HG03442 (cell line): ENCODE data around the gene IL20.

Experiments
- ATAC-seq: cut with Tn5 transposase; IDR thresholded peaks from one replicate; pipeline ENCODE4 v1.9.1; 2021; ENCODE audit warnings: mild to moderate bottlenecking, moderate library complexity; ENCODE audit not compliant: unreplicated experiment

IL20 gene

GRCh38 chr1:206898915-206899431, 33.5 kb downstream of the IL20 start:
- ATAC-seq: no peak

DNA sequence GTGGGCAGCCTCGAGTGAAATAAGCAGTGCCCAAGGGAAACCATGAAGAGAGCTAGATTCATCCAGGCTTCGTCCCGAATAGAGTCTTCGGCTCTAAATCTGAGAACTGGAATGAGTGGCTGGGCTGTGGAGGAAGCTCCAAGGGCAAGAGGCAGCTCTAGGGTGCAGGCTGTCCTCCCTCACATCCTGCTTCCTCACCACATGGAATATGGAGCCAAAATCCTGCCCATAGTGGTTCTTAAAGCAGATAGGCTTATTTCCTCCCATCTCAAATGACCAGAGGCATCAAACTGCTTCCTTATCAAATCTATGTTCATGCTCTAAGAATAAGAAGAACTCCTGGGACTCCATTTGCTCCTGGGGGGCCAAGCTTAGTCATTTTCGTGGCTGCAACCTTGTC, 34.3 kb downstream of the IL20 start:
- no peak for ATAC-seq

GRCh38 chr1:206900149-206900548, 34.7 kb downstream of the IL20 start:
- ATAC-seq: no peak

- no peak for ATAC-seq
Observed at GRCh38 chr1:206901944-206902343, 36.5 kb downstream of the IL20 start.

DNA sequence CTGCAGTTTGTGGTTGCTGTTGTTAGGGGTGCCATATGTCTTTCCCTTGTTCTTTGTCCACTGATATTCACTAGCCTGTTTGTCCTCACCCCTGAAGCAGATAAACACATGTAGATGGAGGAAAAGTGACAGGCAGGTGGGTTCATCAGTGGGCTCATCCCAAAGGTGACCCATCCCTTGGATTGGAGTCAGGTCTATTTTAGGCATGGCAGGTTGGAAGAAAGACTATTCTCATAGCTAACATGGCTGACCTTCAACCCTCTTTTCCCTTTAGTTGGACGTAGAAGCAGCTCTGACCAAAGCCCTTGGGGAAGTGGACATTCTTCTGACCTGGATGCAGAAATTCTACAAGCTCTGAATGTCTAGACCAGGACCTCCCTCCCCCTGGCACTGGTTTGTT, 37.3 kb downstream of the IL20 start:
- no peak for ATAC-seq

DNA sequence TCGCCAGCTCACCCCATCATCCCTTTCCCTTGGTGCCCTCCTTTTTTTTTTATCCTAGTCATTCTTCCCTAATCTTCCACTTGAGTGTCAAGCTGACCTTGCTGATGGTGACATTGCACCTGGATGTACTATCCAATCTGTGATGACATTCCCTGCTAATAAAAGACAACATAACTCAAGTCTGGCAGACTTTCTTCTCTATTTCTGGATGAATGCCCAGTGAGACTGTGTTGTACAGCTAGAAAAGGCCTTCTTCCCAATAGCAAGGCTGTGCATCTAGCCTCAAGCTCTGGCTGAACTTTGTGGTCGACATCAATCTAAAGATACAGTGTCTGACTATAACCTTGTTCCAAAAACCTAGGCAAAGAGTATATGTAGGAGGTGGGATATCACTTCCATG, 38.3 kb downstream of the IL20 start:
- no peak for ATAC-seq

DNA sequence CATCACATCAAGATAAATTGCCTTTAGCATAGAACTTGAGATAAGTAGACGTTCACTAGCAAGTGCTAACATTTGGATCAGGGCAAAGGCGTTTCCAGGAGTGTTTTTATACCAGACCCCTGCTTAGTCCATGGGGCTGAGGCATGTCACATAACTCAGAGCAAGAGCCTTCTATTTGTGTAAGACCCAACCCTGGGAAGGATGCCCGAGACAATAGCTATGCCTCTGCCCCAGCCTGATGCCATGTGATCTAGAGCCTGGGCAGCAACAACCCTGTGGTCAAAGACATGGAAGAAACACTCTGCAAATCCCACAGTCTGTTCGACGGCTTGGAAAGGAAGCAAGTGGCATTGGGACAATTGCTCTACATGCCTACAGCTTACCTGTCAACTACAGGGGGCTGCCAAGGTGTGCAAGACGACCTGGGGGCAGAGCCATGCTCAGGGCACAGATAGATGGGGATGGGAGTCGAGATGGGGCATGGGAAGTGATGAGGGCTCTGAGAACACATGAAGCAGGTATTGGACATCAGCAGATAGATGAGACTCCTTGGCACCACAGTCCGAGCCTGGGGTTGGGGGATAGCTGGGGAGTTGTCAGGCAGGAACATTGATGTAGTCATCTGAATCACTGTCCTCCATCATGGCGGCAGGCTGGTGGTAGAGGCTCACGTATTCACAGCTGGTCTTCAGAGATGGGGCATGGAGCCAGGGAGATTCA, 39.2 kb downstream of the IL20 start:
- no peak for ATAC-seq

DNA sequence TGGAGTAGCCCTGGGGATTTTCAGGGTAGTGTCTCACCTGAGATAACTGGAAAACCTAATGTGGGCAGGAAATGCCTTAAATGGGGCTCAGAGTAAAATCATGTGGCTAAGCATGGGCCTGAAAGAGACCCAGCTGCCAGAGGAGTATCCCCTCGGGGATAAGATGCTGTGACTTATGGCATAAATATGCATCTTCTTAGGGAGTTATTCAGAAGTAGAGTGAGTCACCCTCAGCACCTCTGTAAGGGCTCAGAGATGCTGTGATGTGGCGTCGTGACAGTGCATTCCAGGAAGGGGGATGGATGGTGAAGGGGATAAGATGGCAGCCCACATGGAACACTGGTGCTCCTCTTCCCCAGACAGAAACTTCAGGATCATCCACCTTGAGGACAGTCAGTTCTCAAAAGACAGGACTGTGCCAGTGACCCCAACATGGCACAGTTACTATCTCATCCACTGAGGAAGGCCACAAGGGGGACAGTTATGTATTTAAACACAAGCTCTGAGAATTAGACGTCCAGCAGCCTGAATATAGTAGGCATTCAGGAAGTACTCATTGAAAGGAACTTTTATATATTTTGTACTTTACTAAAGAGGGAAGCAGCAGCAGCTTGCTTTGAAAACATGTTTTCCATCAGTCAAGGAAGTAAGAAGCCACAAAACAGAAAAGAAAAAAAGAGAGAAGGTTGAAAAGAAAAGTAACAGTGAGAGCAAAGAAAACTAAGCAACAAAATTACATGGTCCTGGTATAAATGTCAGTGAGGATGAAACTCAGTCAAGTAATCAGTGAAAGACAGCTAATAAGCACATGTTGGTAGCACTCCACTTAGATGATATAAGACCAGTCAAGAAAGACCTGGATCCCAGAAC, 40.1 kb downstream of the IL20 start:
- ATAC-seq: peak; percentile 66

DNA sequence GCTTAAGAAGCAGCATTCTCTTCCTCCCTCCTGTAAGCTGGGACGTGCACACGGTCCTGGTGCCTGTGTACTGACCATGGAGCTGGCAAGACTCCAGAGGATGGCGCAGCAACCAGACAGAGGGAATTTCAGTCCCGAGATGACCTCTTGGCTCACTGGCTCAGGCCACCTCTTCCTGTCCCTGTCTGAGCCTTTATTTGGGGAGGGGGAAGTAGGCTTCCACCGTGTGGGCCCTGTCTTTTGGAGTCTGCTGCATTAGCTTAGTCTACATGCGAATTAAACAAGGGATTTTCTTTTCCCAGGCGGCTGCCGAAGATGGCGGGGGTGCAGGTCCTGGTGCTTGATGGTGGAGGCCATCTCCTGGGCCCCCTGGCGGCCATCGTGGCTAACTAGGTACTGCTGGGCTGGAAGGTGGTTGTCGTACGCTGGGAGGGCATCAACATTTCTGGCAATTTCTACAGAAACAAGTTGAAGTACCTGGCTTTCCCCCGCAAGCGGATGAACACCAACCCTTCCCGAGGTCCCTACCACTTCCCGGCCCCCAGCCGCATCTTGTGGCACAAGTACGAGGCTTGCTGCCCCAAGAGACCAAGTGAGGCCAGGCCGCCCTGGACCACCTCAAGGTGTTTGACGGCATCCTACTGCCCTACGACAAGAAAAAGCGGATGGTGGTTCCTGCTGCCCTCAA, 42.0 kb downstream of the IL20 start:
- no peak for ATAC-seq

DNA sequence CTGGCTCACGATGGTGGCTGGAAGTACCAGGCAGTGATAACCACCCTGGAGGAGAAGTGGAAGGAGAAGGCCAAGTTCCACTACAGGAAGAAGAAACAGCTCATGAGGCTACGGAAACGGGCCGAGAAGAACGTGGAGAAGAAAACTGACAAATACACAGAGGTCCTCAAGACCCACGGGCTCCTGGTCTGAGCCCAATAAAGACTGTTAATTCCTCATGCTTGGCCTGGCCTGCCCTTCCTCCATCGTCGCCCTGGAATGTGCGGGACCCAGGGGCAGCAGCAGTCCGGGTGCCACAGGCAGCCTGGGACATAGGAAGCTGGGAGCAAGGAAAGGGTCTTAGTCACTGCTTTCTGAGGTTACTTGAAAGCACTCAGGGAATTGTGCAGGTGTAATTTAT, 42.6 kb downstream of the IL20 start:
- no peak for ATAC-seq

- ATAC-seq: no peak
Observed at GRCh38 chr1:206909161-206909882, 43.9 kb downstream of the IL20 start.

DNA sequence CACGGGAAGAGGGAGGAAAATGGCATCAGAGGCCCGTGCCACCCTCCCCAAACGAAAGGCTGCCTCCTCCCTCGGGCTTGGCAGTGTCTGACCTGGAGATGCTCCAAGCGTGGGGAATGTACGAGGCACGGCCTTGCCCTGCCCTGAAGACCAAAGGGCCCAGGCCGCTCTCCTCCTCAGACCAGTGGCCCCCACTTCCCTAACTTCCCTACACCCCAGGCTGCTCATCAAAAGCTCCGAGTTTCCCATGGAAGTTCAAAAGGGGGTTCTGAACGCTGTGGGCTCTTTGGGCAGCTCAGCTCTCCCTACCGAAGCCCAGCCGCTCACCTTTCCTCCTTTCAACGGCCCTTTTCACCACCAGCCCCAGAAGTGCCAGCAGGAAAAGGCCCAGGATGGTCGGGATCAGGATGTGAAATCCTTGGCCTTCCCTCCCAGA, 44.5 kb downstream of the IL20 start:
- no peak for ATAC-seq

GRCh38 chr1:206911064-206911663, 45.7 kb downstream of the IL20 start:
- no peak for ATAC-seq

- ATAC-seq: no peak
Observed at GRCh38 chr1:206912445-206913095, 47.1 kb downstream of the IL20 start.

GRCh38 chr1:206913766-206914537, 48.5 kb downstream of the IL20 start:
- no peak for ATAC-seq

- no peak for ATAC-seq
Observed at GRCh38 chr1:206915030-206915735, 49.8 kb downstream of the IL20 start.

- ATAC-seq: no peak
Observed at GRCh38 chr1:206916000-206916709, 50.7 kb downstream of the IL20 start.

- no peak for ATAC-seq
Observed at GRCh38 chr1:206918076-206918475, 52.7 kb downstream of the IL20 start.
